ENCODE results near the gene TRA2B. TPM values are rescaled to one million over a fixed set of nuclear protein-coding genes. Genes with fewer than 3 reads are reported as not detected.

TRA2B gene
- total and polyA plus RNA-seq, 2 donors (not counting 3 experiments of a cell fraction or from before 2014, with no cell fraction given): 173 to 199 TPM

DNA sequence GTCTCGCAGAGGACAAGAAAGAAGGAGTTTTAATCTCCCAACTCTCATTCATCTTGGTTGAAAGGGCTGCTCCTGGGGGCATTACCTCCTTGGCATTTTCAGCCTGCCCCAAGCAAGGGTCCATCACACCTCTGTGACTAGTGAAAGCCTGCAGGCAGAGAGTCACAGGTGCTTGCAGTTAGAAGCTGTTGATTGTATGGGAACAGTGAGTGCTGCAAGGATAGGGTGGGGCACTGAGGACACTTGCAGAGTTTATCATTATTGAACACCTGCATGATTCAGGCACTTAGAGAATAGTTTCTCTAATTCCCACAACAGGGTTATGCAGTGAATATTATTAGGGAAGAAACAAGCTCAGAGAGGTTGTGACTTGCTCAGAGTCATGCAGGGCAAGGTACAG, 71.3 kb downstream of the TRA2B start:
- FAIRE-seq (no peak), DNase-seq (ENCODE audit: low read depth, low spot score) (no peak)
- TF ChIP-seq POLR2AphosphoS5 (IDR thresholded peaks at IDR 0.05; ENCODE audit: insufficient read depth, low read depth, low read length): no peak
- TF ChIP-seq, protein P1, sequence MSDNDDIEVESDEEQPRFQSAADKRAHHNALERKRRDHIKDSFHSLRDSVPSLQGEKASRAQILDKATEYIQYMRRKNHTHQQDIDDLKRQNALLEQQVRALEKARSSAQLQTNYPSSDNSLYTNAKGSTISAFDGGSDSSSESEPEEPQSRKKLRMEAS (IDR thresholded peaks at IDR 0.05; ENCODE audit: insufficient read depth, insufficient read length): no peak
- no peak for TF ChIP-seq EZH2 (IDR thresholded peaks at IDR 0.05; ENCODE audit: borderline replicate concordance, low read depth, low read length, severe bottlenecking)
- no peak for TF ChIP-seq POLR2A (IDR thresholded peaks at IDR 0.05; ENCODE audit: low read depth, low read length)
- no peak for TF ChIP-seq MYC (IDR thresholded peaks at IDR 0.05; ENCODE audit: low read depth, low read length)
- TF ChIP-seq, protein P2, sequence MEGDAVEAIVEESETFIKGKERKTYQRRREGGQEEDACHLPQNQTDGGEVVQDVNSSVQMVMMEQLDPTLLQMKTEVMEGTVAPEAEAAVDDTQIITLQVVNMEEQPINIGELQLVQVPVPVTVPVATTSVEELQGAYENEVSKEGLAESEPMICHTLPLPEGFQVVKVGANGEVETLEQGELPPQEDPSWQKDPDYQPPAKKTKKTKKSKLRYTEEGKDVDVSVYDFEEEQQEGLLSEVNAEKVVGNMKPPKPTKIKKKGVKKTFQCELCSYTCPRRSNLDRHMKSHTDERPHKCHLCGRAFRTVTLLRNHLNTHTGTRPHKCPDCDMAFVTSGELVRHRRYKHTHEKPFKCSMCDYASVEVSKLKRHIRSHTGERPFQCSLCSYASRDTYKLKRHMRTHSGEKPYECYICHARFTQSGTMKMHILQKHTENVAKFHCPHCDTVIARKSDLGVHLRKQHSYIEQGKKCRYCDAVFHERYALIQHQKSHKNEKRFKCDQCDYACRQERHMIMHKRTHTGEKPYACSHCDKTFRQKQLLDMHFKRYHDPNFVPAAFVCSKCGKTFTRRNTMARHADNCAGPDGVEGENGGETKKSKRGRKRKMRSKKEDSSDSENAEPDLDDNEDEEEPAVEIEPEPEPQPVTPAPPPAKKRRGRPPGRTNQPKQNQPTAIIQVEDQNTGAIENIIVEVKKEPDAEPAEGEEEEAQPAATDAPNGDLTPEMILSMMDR (IDR thresholded peaks at IDR 0.05; ENCODE audit: extremely low read depth in 1 of 2, insufficient read depth in 1 of 2, low read depth in 1 of 2, low read length in 2 of 2): no peak
- no peak for TF ChIP-seq JUN (IDR thresholded peaks at IDR 0.05; ENCODE audit: borderline replicate concordance, insufficient read depth, insufficient read length, low read depth)
- TF ChIP-seq FOS (IDR thresholded peaks at IDR 0.05; ENCODE audit: borderline replicate concordance, insufficient read depth, low read length): no peak
- TF ChIP-seq GATA2 (IDR thresholded peaks at IDR 0.05; ENCODE audit: insufficient read depth, insufficient read length, low read depth, low read length): no peak
- Histone ChIP-seq H4K20me1 (replicated peaks; ENCODE audit: control insufficient read depth, extremely low read depth, insufficient read depth, low read length) (no peaks in the 10 kb centered on the region), H3K4me2 (ENCODE audit: insufficient read depth, low read length) (no peak overlapping the region), H3K36me3 (ENCODE audit: control insufficient read depth in 2 of 2, extremely low read depth in 1 of 2, insufficient read depth in 2 of 2, low read length in 2 of 2) (no peaks in the 10 kb centered on the region), H3K27me3 (ENCODE audit: control insufficient read depth in 2 of 2, insufficient read depth in 2 of 2, low read length in 2 of 2) (peaks cover 9 to 12% of the 10 kb centered on the region in 2 experiments), H3K4me1 (ENCODE audit: control insufficient read depth, extremely low read depth, insufficient read depth, low read length) (no peaks in the 10 kb centered on the region), H3K9me1 (replicated peaks; ENCODE audit: control insufficient read depth, extremely low read depth, insufficient read depth, low read length) (no peaks in the 10 kb centered on the region), H3K4me3 (replicated peaks in 1 of 3; ENCODE audit: insufficient read depth in 1 of 3, low read depth in 1 of 3, low read length in 3 of 3) (no peak overlapping the region), H3K27ac (ENCODE audit: insufficient read depth, low read depth, low read length) (no peak overlapping the region), H2AFZ (ENCODE audit: low read depth, low read length) (no peak overlapping the region), H3K9me3 (replicated peaks; ENCODE audit: control insufficient read depth, insufficient read depth, low read length) (no peaks in the 10 kb centered on the region), H3K9ac (replicated peaks; ENCODE audit: extremely low read depth, insufficient read depth, low read length) (no peak overlapping the region), H3K79me2 (ENCODE audit: control insufficient read depth, insufficient read depth, low read length) (no peaks in the 10 kb centered on the region)
- intact Hi-C loops (cut with micrococcal nuclease): no loop called here
- dilution Hi-C loops (cut with MboI; ENCODE audit: extremely low pct_ligation_motif_present, low sequenced_read_pairs): no loop called here
- ChIA-PET CTCF (interaction anchor here (0.8 to 1.4 kb wide), 3 partner anchors 13 to 206 kb away, joined by 3 to 5 read pairs (median 3); no protein-coding TSS in a partner anchor), POLR2A (no interaction called here)
- no TSS peak for BruUV-seq (replicated peaks)

Other genes with a start within 250 kb of the TRA2B start
- 122 and 130 TPM in 2 replicates for gene IGF2BP2, start 113.0 kb downstream of the TRA2B start, total RNA-seq
- 5.6 and 10.7 TPM in 2 replicates for gene IGF2BP2, start 113.0 kb downstream of the TRA2B start, polyA plus RNA-seq
- 40.9 and 43.4 TPM in 2 replicates for gene ETV5, start 171.1 kb upstream of the TRA2B start, total RNA-seq
- gene ETV5, start 171.1 kb upstream of the TRA2B start, polyA plus RNA-seq: 6.9 and 8.8 TPM in 2 replicates

Data from endothelial cell of umbilical vein (primary cell).